Measurements from ENCODE around the gene CEACAM6.
"Not testable (repeated sequence)": the region's sequence is repeated elsewhere in the genome, so short reads cannot be mapped to it uniquely, and the experiment has no call there.

The CEACAM6 gene

GRCh38 chr19:41755328-41755913 lies at the start of gene CEACAM6:
Gene CEACAM6 (plus strand): TSS chr19:41755530. CDS start chr19:41755639, 109 bp downstream.
- no peak for DNase-seq

GRCh38 chr19:41706741-41707501 lies 48.4 kb upstream of the CEACAM6 start:
- DNase-seq = peak; percentile 75 to 79

GRCh38 chr19:41707502-41707812 lies 47.9 kb upstream of the CEACAM6 start:
- no peak for DNase-seq

- no peak for DNase-seq
Measured at GRCh38 chr19:41707871-41708371, 47.4 kb upstream of the CEACAM6 start.

DNA sequence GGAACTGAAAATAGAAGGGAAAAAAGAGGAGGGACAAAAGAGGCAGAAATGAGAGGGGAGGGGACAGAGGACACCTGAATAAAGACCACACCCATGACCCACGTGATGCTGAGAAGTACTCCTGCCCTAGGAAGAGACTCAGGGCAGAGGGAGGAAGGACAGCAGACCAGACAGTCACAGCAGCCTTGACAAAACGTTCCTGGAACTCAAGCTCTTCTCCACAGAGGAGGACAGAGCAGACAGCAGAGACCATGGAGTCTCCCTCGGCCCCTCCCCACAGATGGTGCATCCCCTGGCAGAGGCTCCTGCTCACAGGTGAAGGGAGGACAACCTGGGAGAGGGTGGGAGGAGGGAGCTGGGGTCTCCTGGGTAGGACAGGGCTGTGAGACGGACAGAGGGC lies 46.8 kb upstream of the CEACAM6 start, which contains the start of gene CEACAM5:
TSS of gene CEACAM5 (plus strand) at position 146 of the 400 bp plus-strand sequence. CDS start at position 252, 106 bp downstream.
- DNase-seq = no peak

DNA sequence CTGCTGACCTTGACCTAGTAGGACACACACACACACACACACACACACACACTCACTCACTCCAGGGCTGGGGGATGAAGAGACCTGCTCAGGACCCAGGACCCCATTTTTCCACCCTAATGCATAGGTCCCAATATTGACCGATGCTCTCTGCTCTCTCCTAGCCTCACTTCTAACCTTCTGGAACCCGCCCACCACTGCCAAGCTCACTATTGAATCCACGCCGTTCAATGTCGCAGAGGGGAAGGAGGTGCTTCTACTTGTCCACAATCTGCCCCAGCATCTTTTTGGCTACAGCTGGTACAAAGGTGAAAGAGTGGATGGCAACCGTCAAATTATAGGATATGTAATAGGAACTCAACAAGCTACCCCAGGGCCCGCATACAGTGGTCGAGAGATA lies 45.8 kb upstream of the CEACAM6 start:
- not testable (repeated sequence) for DNase-seq

GRCh38 chr19:41709951-41710645 lies 45.2 kb upstream of the CEACAM6 start:
- no peak for DNase-seq

DNA sequence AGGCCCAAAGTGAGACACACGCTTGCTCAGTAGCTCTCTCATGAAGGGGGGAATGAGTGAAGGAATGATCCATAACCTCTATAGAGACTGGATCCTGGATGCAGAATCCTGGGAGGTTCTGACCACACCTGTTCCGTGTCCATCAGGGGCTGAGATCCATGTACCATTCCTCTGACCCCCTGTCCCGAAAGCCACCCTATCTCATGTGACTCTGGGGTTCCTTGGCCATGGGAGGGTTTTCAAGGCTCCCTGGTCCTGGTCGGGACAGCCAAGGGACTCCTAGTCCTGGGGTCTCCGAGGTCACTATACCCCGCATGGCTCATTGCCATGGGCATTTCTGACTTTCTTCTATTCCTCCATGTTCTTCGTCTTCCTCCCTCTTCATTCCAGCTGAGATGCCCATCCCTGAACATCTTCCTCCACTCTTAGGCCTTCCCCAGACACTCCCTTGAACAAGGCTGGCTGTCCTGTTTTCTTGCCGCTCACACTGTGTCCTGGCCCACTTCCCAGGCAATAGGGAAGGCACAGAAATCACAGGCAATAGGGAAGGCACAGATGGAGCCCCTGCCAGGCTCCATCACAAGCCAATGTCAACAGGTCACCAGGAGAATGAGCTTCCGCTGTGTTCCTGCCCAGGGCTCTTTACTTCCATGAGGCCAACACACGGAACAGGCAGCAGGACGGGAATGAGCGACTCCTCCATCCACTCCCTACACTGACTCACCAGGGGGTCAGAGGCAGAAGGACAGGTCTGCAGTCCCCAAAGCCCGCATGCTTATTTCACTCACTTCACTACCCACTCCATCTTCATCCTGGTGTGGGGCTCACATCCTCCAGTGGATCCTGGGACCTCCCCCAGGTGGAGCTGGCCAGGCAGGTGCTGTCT lies 43.7 kb upstream of the CEACAM6 start:
- DNase-seq = no peak

GRCh38 chr19:41714598-41714997 lies 40.7 kb upstream of the CEACAM6 start:
- DNase-seq = no peak

GRCh38 chr19:41718761-41719160 lies 36.6 kb upstream of the CEACAM6 start:
- no peak for DNase-seq

- no peak for DNase-seq
Measured at GRCh38 chr19:41720103-41720502, 35.2 kb upstream of the CEACAM6 start.

- DNase-seq = no peak
Measured at GRCh38 chr19:41726493-41726892, 28.8 kb upstream of the CEACAM6 start.

DNA sequence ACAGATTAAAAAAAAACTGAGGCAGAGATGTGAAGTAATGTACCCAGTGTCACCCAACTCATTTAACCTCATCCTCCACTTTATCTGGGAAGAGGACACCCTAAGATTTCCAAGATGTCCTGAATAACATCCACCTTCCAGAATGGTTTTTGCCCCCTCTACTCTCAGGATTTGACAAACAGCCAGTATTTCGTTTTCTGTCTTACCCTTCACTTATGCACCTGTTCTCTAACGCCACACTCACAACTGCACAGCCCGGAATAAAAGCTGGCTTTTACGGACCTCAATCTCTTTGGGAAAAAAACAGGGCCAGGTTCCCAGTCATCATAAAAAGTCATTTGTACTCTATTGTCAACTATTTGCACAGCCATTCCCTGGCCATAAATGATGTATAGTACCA lies 21.2 kb upstream of the CEACAM6 start:
- DNase-seq = no peak

GRCh38 chr19:41734585-41734984 lies 20.7 kb upstream of the CEACAM6 start:
- no peak for DNase-seq

DNA sequence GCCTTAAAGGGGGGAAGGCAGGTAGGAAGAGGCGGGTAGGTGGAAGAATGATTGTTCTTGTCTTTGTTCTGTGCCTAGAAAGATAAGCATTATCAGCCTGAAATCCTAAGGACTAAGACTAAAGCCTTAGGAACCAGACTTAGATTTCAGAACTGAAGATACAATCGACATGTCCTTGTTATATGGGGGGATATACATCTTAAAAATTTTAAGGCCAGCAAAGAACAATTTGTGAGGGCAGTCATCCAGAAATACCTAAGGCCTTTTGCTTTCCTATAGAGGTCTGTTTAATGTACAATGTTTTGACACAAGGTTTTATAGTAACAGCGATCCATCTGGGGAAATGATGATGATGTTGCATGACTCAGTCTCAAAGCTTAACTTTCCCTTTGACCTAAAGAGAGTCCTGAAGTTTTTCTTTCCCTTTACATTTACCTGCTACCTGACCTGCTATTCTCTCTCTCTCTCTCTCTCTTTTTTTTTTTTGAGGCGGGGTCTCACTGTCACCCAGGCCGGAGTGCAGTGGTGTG lies 20.2 kb upstream of the CEACAM6 start:
- no peak for DNase-seq

- no peak for DNase-seq
Measured at GRCh38 chr19:41739361-41739760, 16.0 kb upstream of the CEACAM6 start.

- peak in 1 of 2 donors; percentile 9 for DNase-seq
Measured at GRCh38 chr19:41740415-41741243, 14.7 kb upstream of the CEACAM6 start.

GRCh38 chr19:41741244-41741554 lies 14.1 kb upstream of the CEACAM6 start:
- no peak for DNase-seq

GRCh38 chr19:41744850-41745249 lies 10.5 kb upstream of the CEACAM6 start:
- no peak for DNase-seq

DNA sequence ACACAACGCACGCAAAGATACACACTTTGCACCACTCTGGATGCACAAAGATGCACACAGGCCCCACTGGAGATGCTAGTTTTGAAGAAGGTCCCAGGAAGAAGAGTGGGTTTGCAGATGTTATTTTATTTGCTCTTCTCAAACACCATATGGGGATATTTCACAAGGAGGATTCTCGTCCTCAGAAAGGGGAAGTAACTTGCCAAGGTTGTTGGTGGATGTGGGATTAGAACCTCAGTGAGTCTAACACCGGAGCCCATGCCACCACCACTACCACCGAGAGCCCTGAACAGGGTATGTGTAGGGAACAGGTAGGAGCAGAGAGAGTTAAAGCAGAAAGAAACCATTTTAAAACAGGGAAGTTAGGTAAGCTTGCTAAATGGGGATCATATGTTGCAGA lies 9.6 kb upstream of the CEACAM6 start:
- no peak for DNase-seq

DNA sequence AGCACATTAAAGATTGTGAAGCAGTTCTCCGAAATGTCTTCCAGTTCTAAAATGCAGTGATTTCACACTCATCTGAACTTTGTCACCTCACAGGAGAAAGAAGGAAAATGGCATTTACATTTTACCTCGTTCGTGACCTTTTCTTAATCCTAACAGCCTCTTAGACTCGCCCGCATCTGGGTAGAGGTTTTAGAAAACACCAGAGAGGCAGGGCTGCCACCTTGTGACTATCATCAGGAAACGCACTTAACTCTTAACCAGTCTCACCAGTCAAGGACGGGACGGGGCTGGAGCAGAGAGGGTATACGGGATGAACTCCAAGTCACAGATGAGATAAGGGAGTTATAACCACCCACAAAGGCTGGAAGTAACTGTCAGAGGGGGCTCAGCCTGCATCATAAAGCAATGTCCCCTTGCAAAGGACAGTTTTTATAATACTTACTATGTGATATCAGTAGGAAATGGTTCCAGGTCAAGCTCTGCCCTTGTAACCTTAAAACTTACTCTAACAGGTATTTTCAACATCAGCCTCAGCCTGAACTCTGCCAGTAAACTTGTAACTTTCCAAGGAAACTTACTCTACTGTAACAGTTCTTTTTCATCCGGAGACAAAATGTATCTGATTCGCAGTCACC lies 8.6 kb upstream of the CEACAM6 start:
- DNase-seq = peak; percentile 55 to 59
